ENCODE results near the gene MT1G. TPM values are rescaled to one million over a fixed set of nuclear protein-coding genes. Genes with fewer than 3 reads are reported as not detected.

MT1G gene
- total and polyA plus RNA-seq, 2 experiments from 2014 or later, result 184 to 1,014 TPM

GRCh38 chr16:56669840-56670619 lies 2.2 kb upstream of the MT1G start (continued):
- TF ChIP-seq ZNF462 (CRISPR knock-in tag; IDR thresholded peaks at IDR 0.05), result no peak
- TF ChIP-seq CTCF (conservative IDR thresholded peaks at IDR 0.05; ENCODE audit: low read depth in 2 of 2), result no peak
- TF ChIP-seq, protein P1, sequence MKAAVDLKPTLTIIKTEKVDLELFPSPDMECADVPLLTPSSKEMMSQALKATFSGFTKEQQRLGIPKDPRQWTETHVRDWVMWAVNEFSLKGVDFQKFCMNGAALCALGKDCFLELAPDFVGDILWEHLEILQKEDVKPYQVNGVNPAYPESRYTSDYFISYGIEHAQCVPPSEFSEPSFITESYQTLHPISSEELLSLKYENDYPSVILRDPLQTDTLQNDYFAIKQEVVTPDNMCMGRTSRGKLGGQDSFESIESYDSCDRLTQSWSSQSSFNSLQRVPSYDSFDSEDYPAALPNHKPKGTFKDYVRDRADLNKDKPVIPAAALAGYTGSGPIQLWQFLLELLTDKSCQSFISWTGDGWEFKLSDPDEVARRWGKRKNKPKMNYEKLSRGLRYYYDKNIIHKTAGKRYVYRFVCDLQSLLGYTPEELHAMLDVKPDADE (IDR thresholded peaks at IDR 0.05), result no peak

Data from GM23338 (cell line).